T follicular helper cell (primary cell): ENCODE measurements around the gene RMRP.

Experiments
- DNase-seq: peaks from one replicate; pipeline ENCODE4 v3.0.0-alpha.2; 2020; ENCODE audit warnings: low read depth

The RMRP gene

DNA sequence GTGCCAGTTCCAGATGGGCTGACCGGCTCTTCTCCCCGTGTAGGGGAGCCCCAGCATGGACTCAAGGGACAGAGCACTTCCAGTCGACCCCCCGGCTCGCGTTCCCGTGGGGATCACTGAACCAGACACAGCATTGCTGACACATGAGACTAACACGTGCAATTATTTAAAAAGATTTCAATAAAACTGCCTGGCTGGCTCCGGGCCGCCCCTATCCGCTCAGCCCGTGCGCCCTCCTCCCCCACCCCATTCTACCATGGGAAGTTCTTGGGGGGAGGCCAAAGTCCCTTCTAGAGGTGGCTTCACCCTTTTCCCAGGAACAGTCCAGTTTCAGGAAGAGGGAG, 48.0 kb downstream of the RMRP start:
- no peak for DNase-seq

DNA sequence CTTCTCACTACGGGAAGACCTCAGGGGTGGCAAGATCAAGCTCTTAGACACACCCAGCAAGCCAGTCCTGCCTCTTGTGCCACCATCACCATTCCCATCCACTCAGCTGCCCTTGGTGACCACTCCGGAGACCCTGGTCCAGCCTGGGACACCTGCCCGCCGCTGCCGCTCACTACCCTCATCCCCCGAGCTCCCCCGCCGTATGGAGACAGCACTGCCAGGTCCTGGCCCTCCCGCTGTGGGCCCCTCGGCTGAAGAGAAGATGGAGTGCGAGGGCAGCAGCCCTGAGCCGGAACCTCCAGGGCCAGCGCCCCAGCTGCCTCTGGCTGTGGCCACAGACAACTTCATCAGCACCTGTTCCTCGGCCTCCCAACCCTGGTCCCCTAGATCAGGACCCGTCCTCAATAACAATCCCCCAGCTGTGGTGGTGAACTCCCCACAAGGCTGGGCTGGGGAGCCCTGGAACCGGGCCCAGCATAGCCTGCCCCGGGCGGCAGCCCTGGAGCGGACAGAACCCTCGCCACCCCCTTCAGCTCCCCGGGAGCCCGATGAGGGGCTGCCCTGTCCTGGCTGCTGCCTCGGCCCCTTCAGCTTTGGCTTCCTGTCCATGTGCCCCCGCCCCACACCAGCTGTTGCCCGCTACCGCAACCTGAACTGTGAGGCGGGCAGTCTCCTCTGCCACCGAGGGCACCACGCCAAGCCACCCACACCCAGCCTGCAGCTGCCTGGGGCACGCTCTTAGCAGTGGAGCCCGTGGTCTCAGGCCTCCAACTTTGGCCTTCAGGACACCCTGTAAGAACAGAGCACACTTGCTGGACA, 48.6 kb downstream of the RMRP start:
- DNase-seq, result no peak

DNA sequence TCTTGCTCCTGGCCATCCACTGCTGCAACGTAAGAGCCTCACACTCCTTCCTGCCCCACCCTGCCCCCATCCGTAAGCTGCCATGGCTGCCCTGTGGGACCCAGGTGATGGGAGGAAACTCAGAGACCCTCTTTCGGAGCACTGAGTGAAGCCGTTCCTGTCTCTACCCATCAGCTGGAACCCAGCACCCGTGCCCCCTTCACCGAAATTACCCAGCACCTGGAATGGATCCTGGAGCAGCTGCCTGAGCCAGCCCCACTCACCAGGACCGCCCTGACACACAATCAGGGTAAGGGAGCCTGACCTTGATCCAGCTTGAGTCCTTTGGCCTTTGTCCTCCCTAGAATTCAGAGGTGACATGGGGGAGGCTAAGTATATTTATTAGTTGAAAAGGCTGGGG, 49.6 kb downstream of the RMRP start:
- DNase-seq, result no peak
